GM18861 (cell line): ENCODE results near the gene GAA.

ENCODE experiments used
- ATAC-seq: cut with Tn5 transposase; IDR thresholded peaks from one replicate; pipeline ENCODE4 v1.9.1; 2021; ENCODE audit not compliant: unreplicated experiment

GAA gene

GRCh38 chr17:80103449-80104085, 2.2 kb downstream of the GAA start:
- no peak for ATAC-seq

- ATAC-seq = no peak
Measured at GRCh38 chr17:80104321-80104955, 3.1 kb downstream of the GAA start.

- no peak for ATAC-seq
Measured at GRCh38 chr17:80104956-80105375, 3.6 kb downstream of the GAA start.

- ATAC-seq = no peak
Measured at GRCh38 chr17:80105762-80106161, 4.4 kb downstream of the GAA start.

- ATAC-seq = no peak
Measured at GRCh38 chr17:80106176-80106575, 4.8 kb downstream of the GAA start.

- no peak for ATAC-seq
Measured at GRCh38 chr17:80106751-80107150, 5.4 kb downstream of the GAA start.

- no peak for ATAC-seq
Measured at GRCh38 chr17:80107231-80108021, 6.0 kb downstream of the GAA start.

GRCh38 chr17:80108036-80108971, 6.9 kb downstream of the GAA start:
- ATAC-seq = no peak

GRCh38 chr17:80109066-80109660, 7.8 kb downstream of the GAA start:
- no peak for ATAC-seq

GRCh38 chr17:80109713-80110446, 8.5 kb downstream of the GAA start:
- ATAC-seq = no peak

GRCh38 chr17:80110447-80110812, 9.0 kb downstream of the GAA start:
- ATAC-seq = no peak

GRCh38 chr17:80110927-80111701, 9.7 kb downstream of the GAA start:
- ATAC-seq = no peak

- no peak for ATAC-seq
Measured at GRCh38 chr17:80111702-80112470, 10.5 kb downstream of the GAA start.

GRCh38 chr17:80112471-80113032, 11.2 kb downstream of the GAA start:
- ATAC-seq = no peak

GRCh38 chr17:80113033-80113484, 11.7 kb downstream of the GAA start:
- ATAC-seq = no peak

- no peak for ATAC-seq
Measured at GRCh38 chr17:80114758-80115157, 13.4 kb downstream of the GAA start.

- ATAC-seq = no peak
Measured at GRCh38 chr17:80115159-80115558, 13.8 kb downstream of the GAA start.

- ATAC-seq = no peak
Measured at GRCh38 chr17:80116276-80116920, 15.0 kb downstream of the GAA start.
